Omental fat pad (tissue), 4 donors: ENCODE results near the gene EEF1AKMT3. TPM values are rescaled to one million over a fixed set of nuclear protein-coding genes. Genes with fewer than 3 reads are reported as not detected.
A peak's percentile ranks its signal among the peaks of the same experiment; 100 is the strongest.

Source experiments
- ATAC-seq: fragments of 150-250 bp; one replicate; pipeline ENCODE4 v1.9.1; 2016; ENCODE audit warnings: mild to moderate bottlenecking, moderate library complexity; ENCODE audit not compliant: low FRiP score
- DNase-seq: peaks from one replicate; pipeline ENCODE4 v3.0.0-alpha.2; 2019; ENCODE audit warnings: low spot score
- total RNA-seq, 4 donors: library from RNA; depleted of rRNA; stranded (reverse); fragments of >200 nt; gene quantifications; one replicate each; pipeline ENCODE4 v1.1.0, GENCODE V29; 2016
- TF ChIP-seq, protein P1 (sequence below), 3 donors: fragments of 450-650 bp; IDR thresholded peaks; one replicate each; pipeline ENCODE4 v1.5.1; 2016 to 2017; ENCODE audit warnings: antibody characterized with exemption in 3 of 3, mild to moderate bottlenecking in 3 of 3, moderate library complexity in 2 of 3

The EEF1AKMT3 gene
- total RNA-seq, 4 donors from 2014 or later, result 6.1 to 10.9 (median 9.3) TPM

DNA sequence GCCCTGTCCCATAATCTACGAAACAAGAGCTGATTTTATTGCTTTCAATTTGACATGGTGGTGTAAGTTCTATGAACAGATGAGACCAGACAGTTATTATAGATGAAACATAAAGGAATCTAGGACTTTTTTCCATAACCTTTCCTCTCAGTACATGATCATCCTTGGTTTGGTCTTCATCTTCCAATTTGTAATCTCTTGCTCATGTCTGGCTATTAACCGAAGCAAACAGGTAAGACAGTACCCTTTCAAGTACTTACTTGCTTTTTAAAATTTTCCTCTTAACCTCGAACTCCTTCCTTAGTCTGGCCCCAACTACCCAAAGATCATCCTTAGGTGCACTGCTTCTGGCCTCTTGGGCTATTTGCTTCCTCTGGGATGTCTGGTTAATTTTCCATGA lies 26.4 kb upstream of the EEF1AKMT3 start:
- DNase-seq, result no peak

DNA sequence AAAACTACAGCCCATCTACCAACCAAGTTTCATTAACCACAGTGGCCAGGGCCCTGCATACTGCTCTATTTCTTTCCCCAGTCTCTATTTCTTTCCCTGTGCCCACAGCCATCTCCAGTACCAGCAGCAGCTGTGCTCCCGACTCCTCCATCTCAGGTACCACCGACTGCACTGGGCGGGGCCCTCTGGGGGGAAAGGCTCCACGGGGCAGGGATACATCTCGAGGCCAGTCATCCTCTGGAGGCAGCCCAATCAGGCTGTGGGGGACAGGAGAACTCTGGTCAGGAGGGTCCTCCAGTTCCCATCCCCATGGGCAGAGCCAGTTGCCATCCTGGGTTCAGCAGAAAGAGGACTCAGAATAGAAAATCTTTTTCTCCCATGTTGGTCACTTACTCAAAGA lies 23.4 kb upstream of the EEF1AKMT3 start:
- DNase-seq (no peak), ATAC-seq (no peak)
- TF ChIP-seq, protein P1, sequence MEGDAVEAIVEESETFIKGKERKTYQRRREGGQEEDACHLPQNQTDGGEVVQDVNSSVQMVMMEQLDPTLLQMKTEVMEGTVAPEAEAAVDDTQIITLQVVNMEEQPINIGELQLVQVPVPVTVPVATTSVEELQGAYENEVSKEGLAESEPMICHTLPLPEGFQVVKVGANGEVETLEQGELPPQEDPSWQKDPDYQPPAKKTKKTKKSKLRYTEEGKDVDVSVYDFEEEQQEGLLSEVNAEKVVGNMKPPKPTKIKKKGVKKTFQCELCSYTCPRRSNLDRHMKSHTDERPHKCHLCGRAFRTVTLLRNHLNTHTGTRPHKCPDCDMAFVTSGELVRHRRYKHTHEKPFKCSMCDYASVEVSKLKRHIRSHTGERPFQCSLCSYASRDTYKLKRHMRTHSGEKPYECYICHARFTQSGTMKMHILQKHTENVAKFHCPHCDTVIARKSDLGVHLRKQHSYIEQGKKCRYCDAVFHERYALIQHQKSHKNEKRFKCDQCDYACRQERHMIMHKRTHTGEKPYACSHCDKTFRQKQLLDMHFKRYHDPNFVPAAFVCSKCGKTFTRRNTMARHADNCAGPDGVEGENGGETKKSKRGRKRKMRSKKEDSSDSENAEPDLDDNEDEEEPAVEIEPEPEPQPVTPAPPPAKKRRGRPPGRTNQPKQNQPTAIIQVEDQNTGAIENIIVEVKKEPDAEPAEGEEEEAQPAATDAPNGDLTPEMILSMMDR (IDR thresholded peaks at IDR 0.05), result no peak

More for the DNA sequence above, 26.4 kb upstream of the EEF1AKMT3 start:
- TF ChIP-seq, protein P1 (IDR thresholded peaks at IDR 0.05), result no peak
- ATAC-seq, result no peak

DNA sequence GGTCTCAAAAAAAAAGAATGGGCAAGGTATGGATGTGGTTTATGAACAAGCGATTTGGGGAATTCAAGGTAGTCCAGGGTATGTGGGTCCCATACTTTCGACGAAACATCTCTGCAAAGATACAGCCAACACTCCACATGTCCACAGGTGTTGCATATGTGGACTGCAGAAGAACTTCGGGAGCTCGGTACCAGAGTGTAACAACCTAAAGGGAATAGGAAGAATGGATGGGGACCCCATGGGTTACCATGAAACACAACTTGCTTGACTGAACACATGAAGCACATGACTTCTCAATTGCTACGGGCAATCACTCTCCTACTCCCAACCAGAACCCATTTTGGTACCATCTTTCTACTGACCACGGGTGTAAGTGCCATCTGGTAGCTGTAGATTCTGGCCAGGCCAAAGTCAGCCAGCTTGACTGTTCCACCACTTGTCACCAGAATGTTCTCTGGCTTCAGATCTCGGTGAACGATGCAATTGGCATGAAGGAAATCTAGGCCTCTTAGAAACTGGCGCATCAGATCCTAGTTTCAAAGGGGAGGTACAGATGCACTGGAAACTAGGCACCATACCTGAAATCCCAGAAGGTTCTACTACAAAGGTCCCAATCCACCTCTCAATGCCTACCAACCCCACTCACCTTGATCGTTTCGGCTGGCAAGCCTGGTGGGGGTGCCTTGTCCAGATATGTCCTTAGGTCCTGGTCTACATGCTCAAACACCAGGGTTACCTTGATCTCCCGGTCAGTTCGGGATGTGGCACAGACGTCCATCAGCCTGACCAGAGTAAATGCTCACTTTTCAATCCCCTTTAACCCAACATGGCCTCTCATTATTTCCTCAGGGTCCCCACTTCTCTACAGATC lies 21.6 kb upstream of the EEF1AKMT3 start:
- TF ChIP-seq, protein P1 (IDR thresholded peaks at IDR 0.05), result no peak
- DNase-seq (no peak), ATAC-seq (no peak)

DNA sequence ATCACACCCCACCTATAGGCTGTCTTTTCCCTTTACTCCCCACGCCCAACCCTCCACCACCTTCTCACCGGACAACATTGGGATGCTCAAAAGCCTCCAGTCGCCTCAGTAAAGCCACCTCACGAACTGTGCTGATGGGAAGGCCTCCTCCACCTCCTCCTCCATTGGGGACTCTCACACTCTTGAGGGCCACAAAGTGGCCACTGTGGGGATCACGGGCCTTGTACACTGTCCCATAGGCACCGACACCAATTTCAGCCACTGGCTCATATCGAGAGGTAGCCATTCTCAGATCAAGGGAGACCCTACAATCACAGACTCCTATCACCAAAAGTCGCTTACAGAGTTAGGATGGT lies 21.0 kb upstream of the EEF1AKMT3 start:
- DNase-seq (no peak), ATAC-seq (no peak)
- TF ChIP-seq, protein P1 (IDR thresholded peaks at IDR 0.05), result no peak

DNA sequence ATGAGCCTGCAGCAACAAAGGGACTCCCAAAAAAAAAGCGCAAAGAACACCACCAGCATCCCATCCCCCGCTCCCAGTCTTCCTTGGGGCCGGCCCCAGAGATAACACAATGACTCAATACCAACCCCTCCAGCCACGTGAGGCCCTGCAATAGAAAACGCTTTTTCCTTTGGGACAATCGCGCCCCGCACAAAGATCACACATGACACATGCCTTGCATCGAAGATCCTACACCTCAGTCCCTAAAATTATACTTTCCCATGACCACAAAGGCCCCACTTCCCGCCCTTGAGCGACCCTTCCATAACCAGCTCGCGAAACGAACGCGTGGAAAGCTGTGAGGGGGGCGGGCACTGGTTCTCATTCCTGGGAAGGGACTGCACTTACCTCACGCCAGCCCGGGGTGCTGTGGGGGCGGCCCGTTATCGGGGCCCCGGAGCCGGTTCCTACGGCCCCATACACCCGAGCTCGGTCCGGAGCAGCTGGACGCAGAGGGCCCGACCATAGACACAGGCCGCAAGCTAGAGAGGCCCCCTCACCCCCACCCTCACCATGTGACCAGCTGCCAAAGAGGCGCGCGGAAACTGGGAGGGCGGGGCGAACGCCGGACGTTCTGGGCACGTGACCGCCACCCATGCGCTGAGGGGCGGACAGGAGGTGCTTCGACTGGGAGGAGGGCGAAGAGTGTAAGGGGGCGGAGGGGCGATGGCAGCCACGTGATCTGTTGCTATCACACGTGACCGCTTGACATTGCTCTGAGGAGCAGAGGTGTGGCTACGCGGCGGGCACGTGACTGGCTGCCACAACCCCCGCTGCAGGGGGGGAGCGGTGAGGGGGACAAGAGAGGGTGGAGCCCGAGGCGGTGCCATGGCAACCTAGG lies 20.4 kb upstream of the EEF1AKMT3 start, which contains the start of gene CDK4:
TSS of gene CDK4 (minus strand) at position 523 of the 880 bp plus-strand sequence. CDS start 593 bp downstream, outside the sequence.
- ATAC-seq (peak; percentile 90), DNase-seq (peak; percentile 94)
- TF ChIP-seq, protein P1 (IDR thresholded peaks at IDR 0.05), result no peak

DNA sequence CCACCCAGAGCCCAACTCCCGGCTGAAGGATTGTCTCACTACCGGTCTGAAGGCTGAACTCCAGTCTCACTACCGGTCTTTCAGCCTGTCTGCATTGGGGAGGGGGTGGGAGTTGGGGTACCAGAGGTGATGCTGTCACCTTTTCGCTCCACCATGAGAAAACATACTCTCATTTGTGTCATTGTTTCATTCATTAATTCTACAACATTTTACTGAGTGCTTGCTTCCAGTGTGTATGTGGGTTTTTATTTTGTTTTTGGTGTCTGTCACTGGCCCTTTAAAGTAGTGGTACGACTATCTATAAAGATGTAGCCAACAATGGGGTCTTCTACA lies 19.8 kb upstream of the EEF1AKMT3 start:
- DNase-seq (no peak), ATAC-seq (no peak)
- TF ChIP-seq, protein P1 (IDR thresholded peaks at IDR 0.05), result no peak
